ENCODE data around the gene BLTP3A. TPM values are rescaled to one million over a fixed set of nuclear protein-coding genes. Genes with fewer than 3 reads are reported as not detected.
A peak's percentile ranks its signal among the peaks of the same experiment; 100 is the strongest.

Gene BLTP3A
- total and polyA plus RNA-seq, 3 donors from 2014 or later: 34.6 to 44.1 (median 37.0) TPM

DNA sequence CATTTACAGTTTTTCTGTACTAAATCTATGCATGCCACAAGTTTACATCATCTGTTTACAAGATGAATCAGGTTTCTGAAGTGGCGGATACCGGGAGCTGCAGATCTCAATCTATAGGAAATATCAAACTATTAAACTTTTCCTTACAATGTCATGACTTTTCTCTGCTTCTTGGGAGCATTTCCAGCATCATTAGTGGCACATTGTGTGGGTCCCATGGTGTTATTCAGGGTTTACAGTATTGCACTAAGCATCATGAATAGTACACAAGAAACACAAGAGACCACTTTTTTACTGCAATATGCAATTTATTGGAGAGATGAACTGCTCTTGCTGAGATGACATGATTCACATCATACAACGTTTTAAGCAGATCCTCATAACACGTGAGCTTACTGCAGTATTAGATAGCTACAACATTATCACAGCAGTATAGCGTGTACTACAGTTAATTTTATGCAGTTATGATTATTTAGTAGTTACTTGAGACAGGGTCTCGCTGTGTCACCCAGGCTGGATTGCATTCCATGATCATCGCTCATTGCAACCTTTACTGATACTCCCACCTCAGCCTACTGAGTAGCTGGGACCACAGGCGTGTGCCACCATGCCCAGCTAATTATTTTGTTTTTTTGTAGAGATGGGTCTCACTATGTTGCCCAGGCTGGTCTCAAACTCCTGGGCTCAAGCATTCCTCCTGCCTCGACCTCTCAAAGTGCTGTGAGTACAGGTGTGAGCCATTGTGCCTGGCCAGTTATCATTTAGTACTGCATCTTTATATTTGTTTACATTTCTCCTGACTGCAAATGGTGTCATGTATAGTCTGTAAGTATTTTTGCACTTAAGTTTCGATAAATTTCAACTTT, 18.4 kb downstream of the BLTP3A start:
- Histone ChIP-seq H3K36me3 (ENCODE audit: low read depth, missing control alignments) (no peaks in the 10 kb centered on the region), H3K27ac (no peak overlapping the region), H3K4me3 (no peak overlapping the region), H3K9me3 (no peaks in the 10 kb centered on the region), H3K27me3 (no peaks in the 10 kb centered on the region), H3K4me1 (peaks cover 8% of the 10 kb centered on the region)
- no peak for DNase-seq
- 89 to 91% methylated on average over 10 of the region's 10 CpGs for WGBS, 2 donors
- intact Hi-C loops (cut with DNase I; ENCODE audit: low total_unique reads): no loop called here
- TF ChIP-seq, protein P1, sequence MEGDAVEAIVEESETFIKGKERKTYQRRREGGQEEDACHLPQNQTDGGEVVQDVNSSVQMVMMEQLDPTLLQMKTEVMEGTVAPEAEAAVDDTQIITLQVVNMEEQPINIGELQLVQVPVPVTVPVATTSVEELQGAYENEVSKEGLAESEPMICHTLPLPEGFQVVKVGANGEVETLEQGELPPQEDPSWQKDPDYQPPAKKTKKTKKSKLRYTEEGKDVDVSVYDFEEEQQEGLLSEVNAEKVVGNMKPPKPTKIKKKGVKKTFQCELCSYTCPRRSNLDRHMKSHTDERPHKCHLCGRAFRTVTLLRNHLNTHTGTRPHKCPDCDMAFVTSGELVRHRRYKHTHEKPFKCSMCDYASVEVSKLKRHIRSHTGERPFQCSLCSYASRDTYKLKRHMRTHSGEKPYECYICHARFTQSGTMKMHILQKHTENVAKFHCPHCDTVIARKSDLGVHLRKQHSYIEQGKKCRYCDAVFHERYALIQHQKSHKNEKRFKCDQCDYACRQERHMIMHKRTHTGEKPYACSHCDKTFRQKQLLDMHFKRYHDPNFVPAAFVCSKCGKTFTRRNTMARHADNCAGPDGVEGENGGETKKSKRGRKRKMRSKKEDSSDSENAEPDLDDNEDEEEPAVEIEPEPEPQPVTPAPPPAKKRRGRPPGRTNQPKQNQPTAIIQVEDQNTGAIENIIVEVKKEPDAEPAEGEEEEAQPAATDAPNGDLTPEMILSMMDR (IDR thresholded peaks at IDR 0.05): no peak
- no peak for TF ChIP-seq POLR2A (IDR thresholded peaks at IDR 0.05)

DNA sequence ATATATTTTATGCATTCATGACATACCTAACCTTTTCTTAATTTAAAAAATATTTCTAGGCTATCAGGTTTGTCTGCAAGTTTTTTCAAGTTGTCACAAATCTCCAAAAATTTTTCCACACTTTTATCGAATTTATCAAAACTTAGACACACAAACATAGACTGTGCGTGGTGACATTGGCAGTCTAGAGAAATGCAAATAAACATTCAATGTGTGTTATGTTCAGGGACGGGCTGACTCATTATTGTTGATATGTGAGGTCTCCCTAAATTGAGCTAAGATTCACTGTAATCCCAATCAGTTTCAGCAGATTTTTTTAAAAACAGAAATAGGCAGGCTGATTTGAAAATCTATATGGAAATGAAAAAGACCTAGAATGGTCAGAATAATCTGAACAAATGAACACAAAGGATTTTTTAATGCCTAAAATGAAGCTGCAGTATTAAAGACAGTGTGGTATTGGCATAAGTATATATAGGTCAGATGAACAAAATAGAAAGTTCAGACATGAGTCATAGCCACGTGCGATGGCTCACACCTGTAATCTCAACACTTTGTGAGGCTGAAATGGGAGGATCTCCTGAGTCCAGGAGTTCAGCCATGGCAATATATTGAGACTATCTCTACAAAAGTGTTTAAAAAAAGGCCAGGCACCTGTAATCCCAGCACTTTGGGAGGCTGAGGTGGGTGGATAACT, 19.2 kb downstream of the BLTP3A start:
- no peak overlapping the region for H3K27ac ChIP-seq
- intact Hi-C loops (cut with DNase I; ENCODE audit: low total_unique reads): no loop called here
- peaks cover 8% of the 10 kb centered on the region for H3K4me1 ChIP-seq
- H3K9me3 ChIP-seq: no peaks in the 10 kb centered on the region
- DNase-seq: no peak
- no peak for TF ChIP-seq POLR2A (IDR thresholded peaks at IDR 0.05)
- TF ChIP-seq, protein P1 (IDR thresholded peaks at IDR 0.05): no peak
- H3K4me3 ChIP-seq: no peak overlapping the region
- no peaks in the 10 kb centered on the region for H3K27me3 ChIP-seq
- 80 to 90% methylated on average over 5 of the region's 5 CpGs for WGBS, 2 donors
- no peaks in the 10 kb centered on the region for H3K36me3 ChIP-seq (ENCODE audit: low read depth, missing control alignments)

DNA sequence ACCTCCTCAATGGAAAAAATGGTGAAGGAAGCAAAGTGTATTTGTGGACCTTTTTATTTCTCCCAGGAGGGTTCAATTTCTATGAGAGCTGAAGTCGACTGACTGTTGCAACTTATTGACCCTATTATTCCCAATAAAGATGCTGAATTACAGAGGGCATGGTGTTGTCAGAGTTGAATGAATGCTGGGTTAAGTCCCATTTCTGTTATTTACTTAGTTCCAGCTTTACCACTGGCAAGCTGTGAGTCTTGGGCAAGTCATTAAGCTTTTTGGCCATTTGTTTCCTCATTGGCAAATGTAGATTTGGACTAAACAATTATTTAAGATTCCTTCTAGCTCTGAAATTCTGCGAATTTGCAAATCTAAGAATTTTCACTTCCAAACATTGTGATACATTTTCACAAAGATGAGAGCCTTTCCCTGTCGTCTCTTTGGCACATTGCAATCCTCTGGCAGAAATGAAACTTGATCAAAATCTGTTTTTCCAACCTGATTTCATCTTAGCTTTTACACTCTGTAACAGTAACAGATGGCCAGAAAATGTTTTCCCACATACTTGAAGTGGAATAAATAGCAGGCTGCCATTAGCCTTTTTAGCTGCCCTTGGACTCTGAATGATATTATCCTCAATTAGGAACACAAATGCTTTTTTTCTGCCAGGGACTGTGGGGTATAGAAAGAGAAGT, 21.3 kb downstream of the BLTP3A start:
- no peak for DNase-seq
- no peaks in the 10 kb centered on the region for H3K9me3 ChIP-seq
- intact Hi-C loops (cut with DNase I; ENCODE audit: low total_unique reads): no loop called here
- H3K4me1 ChIP-seq: peaks cover 8% of the 10 kb centered on the region
- H3K36me3 ChIP-seq (ENCODE audit: low read depth, missing control alignments): no peaks in the 10 kb centered on the region
- H3K4me3 ChIP-seq: no peak overlapping the region
- no peak overlapping the region for H3K27ac ChIP-seq
- TF ChIP-seq, protein P1 (IDR thresholded peaks at IDR 0.05): no peak
- TF ChIP-seq POLR2A (IDR thresholded peaks at IDR 0.05): no peak
- 27 to 38% methylated on average over 3 of the region's 3 CpGs for WGBS, 2 donors
- no peaks in the 10 kb centered on the region for H3K27me3 ChIP-seq

DNA sequence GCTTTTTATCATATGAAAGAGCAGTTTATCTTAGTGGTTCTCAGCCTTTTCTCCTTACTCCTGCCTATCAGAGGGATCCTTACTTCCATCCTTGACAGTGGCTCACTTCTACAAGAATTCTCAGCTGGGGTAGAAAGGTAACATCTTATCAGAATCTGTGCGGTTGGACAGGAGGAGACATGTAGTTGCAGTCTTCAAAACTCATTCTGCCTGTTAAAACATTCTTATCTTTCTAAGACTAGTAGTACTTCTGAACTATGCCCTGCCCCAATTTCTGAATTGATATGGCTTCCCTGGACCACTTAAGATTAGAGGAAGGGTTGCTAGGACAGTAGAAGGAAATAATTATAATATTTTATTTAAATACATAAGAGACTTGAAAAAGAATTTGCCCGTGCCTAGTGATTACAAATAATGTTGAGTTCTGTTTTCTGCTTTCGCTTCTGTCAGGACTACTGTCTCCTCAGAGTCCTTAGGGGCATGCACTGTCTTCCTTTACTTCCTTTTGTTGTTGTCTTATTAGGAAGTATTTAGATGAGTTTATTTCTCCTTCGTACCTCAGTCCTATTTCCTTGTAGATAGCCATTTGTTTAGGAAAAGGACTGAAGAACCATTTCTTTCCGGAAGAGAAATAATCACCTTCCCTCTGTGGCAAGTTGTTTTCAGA, 24.9 kb downstream of the BLTP3A start:
- no peak for DNase-seq
- TF ChIP-seq, protein P1 (IDR thresholded peaks at IDR 0.05): no peak
- no peaks in the 10 kb centered on the region for H3K27me3 ChIP-seq
- H3K36me3 ChIP-seq (ENCODE audit: low read depth, missing control alignments): no peaks in the 10 kb centered on the region
- WGBS, 2 donors: 66 to 80% methylated on average over 5 of the region's 5 CpGs
- no peak overlapping the region for H3K4me3 ChIP-seq
- H3K4me1 ChIP-seq: peaks cover 22% of the 10 kb centered on the region
- H3K27ac ChIP-seq: peak overlapping the region in 1 of 2 donors; percentile 47
- H3K9me3 ChIP-seq: no peaks in the 10 kb centered on the region
- intact Hi-C loops (cut with DNase I; ENCODE audit: low total_unique reads): no loop called here
